Hematopoietic multipotent progenitor cell treated with erythropoietin and hydrocortisone succinate and interleukin-3 and kit ligand, for 17 days (in vitro differentiated cells): ENCODE data around the gene TNFRSF4.
"Not testable (repeated sequence)": the region's sequence is repeated elsewhere in the genome, so short reads cannot be mapped to it uniquely, and the experiment has no call there.

ENCODE experiments used
- DNase-seq: peaks from one replicate; pipeline ENCODE4 v3.0.0-alpha.2; 2015; ENCODE audit warnings: low spot score

The TNFRSF4 gene

GRCh38 chr1:1213345-1214265, at the start of gene TNFRSF4:
TNFRSF4 (minus strand) TSS chr1:1214153; CDS start chr1:1214127, 26 bp downstream.
- DNase-seq: no peak

GRCh38 chr1:1262758-1263157, 48.8 kb upstream of the TNFRSF4 start:
- DNase-seq: no peak

GRCh38 chr1:1262071-1262470, 48.1 kb upstream of the TNFRSF4 start:
- DNase-seq: peak; percentile 48

- DNase-seq: no peak
Measured at GRCh38 chr1:1260843-1261560, 47.0 kb upstream of the TNFRSF4 start.

GRCh38 chr1:1259951-1260600, 46.1 kb upstream of the TNFRSF4 start:
- DNase-seq: peak; percentile 21

- DNase-seq: no peak
Measured at GRCh38 chr1:1259540-1259939, 45.6 kb upstream of the TNFRSF4 start.

- DNase-seq: no peak
Measured at GRCh38 chr1:1259119-1259488, 45.2 kb upstream of the TNFRSF4 start.

GRCh38 chr1:1256956-1257871, 43.3 kb upstream of the TNFRSF4 start:
- no peak for DNase-seq

GRCh38 chr1:1255611-1256010, 41.7 kb upstream of the TNFRSF4 start:
- no peak for DNase-seq

- DNase-seq: no peak
Measured at GRCh38 chr1:1255078-1255477, 41.1 kb upstream of the TNFRSF4 start.

GRCh38 chr1:1254667-1254998, 40.7 kb upstream of the TNFRSF4 start:
- no peak for DNase-seq

- no peak for DNase-seq
Measured at GRCh38 chr1:1253972-1254666, 40.2 kb upstream of the TNFRSF4 start.

- DNase-seq: no peak
Measured at GRCh38 chr1:1253314-1253713, 39.4 kb upstream of the TNFRSF4 start.

- DNase-seq: no peak
Measured at GRCh38 chr1:1250786-1251284, 36.9 kb upstream of the TNFRSF4 start.

GRCh38 chr1:1248009-1248913, 34.3 kb upstream of the TNFRSF4 start:
- DNase-seq: not testable (repeated sequence)

GRCh38 chr1:1247341-1247913, 33.5 kb upstream of the TNFRSF4 start:
- DNase-seq: no peak

- DNase-seq: no peak
Measured at GRCh38 chr1:1246577-1247340, 32.8 kb upstream of the TNFRSF4 start, which contains the start of gene C1QTNF12. C1QTNF12 (minus strand) TSS chr1:1246722; CDS start chr1:1246690, 32 bp downstream.

- no peak for DNase-seq
Measured at GRCh38 chr1:1245817-1246576, 32.0 kb upstream of the TNFRSF4 start.
